Neural cell (in vitro differentiated cells): ENCODE results near the gene B3GALT6.

Experiments
- CTCF ChIP-seq: fragments of 450-650 bp; IDR thresholded peaks from 2 replicates; pipeline ENCODE4 v1.5.1; 2014; ENCODE audit warnings: antibody characterized with exemption, mild to moderate bottlenecking, moderate library complexity; ENCODE audit not compliant: poor library complexity, severe bottlenecking
- EZH2 ChIP-seq: fragments of 200-600, 300-800 bp; shearing (Covaris generic), sonication (generic); IDR thresholded peaks from 2 replicates; pipeline ENCODE4 v1.6.1; 2014; ENCODE audit warnings: antibody characterized with exemption, low read length, borderline replicate concordance, mild to moderate bottlenecking; ENCODE audit not compliant: insufficient read depth, poor library complexity, severe bottlenecking
- MXI1 ChIP-seq: fragments of 450-650 bp; conservative IDR thresholded peaks from 2 replicates; pipeline ENCODE4 v1.6.1; 2014; ENCODE audit warnings: antibody characterized with exemption, mild to moderate bottlenecking; ENCODE audit not compliant: poor library complexity, severe bottlenecking
- POLR2AphosphoS5 ChIP-seq: IDR thresholded peaks from 2 replicates; pipeline ENCODE4 v1.6.1; 2012
- TAF1 ChIP-seq: IDR thresholded peaks from 2 replicates; pipeline ENCODE4 v1.6.1; 2012; ENCODE audit warnings: low read depth

GRCh38 chr1:1223891-1224290 lies 8.1 kb upstream of the B3GALT6 start:
- TF ChIP-seq TAF1 (no peak), CTCF (no peak), EZH2 (no peak), POLR2AphosphoS5 (no peak), MXI1 (no peak)
